T-cell (primary cell): ENCODE results near the gene UQCR10. TPM values are rescaled to one million over a fixed set of nuclear protein-coding genes. Genes with fewer than 3 reads are reported as not detected.

Experiments used
- ATAC-seq, 4 experiments: fragments of 200-7000 bp in 3 of 4; fragments of 150-1000 bp in 1 of 4; cut with Tn5 transposase; replicated peaks in 1 of 4; 1 replicate in 3 of 4; 2 replicates in 1 of 4; pipeline ENCODE4 v1.10.0; 2021; ENCODE audit warnings: moderate library complexity in 3 of 4, mild to moderate bottlenecking in 2 of 4, moderate number of reproducible peaks in 1 of 4
- CTCF ChIA-PET, 2 donors: fragments of 300-600 bp; sonication (Branson Sonifier 250); formaldehyde crosslinking; loops; one replicate each; lab custom pipeline; 2022; ENCODE audit warnings: antibody characterized with exemption in 2 of 2; lab: Charles Lee
- POLR2A ChIA-PET, 2 donors: fragments of 300-600 bp; sonication (Branson Sonifier 250); formaldehyde crosslinking; loops; one replicate each; lab custom pipeline; 2022; ENCODE audit warnings: antibody characterized with exemption in 2 of 2; lab: Charles Lee
- DNase-seq, 35 experiments: peaks; one replicate each; pipeline versions ENCODE4 v3.0.0 to v3.0.0-alpha.2; 2013 to 2023
- H3K27ac ChIP-seq: one replicate; pipeline ENCODE4 v1.5.1; 2013; ENCODE audit warnings: low read length
- H3K27me3 ChIP-seq, 2 experiments: replicated peaks in 1 of 2; 1 replicate in 1 of 2; 2 replicates in 1 of 2; pipeline versions ENCODE4 v1.6.1 to v1.7.0; 2013; ENCODE audit warnings: low read length in 1 of 2, mixed read lengths in 1 of 2; ENCODE audit not compliant: control insufficient read depth in 2 of 2, insufficient read depth in 2 of 2; ENCODE audit errors: extremely low read depth in 1 of 2
- H3K36me3 ChIP-seq, 2 donors: 1 replicate in 1 of 2; 2 replicates in 1 of 2; pipeline versions ENCODE4 v1.6.1 to v1.7.0; 2013; ENCODE audit warnings: low read length in 1 of 2; ENCODE audit not compliant: control insufficient read depth in 2 of 2, insufficient read depth in 1 of 2; ENCODE audit errors: extremely low read depth in 1 of 2
- H3K4me1 ChIP-seq, 2 experiments: 1 replicate in 1 of 2; 2 replicates in 1 of 2; pipeline versions ENCODE4 v1.6.1 to v1.7.0; 2013; ENCODE audit warnings: low read length in 2 of 2, mixed read lengths in 1 of 2; ENCODE audit not compliant: insufficient read depth in 2 of 2, control insufficient read depth in 1 of 2; ENCODE audit errors: extremely low read depth in 1 of 2
- H3K4me3 ChIP-seq, 2 donors: 1 replicate in 1 of 2; 2 replicates in 1 of 2; pipeline versions ENCODE4 v1.5.1 to v1.7.0; 2013; ENCODE audit warnings: mild to moderate bottlenecking in 2 of 2, low read length in 1 of 2, moderate library complexity in 1 of 2; ENCODE audit not compliant: control insufficient read depth in 1 of 2; ENCODE audit errors: extremely low read depth in 1 of 2
- H3K9me3 ChIP-seq: 2 replicates; pipeline ENCODE4 v1.7.0; 2013
- H3K27ac Mint-ChIP-seq, 2 donors: one replicate each; pipeline ENCODE4 v1.8.0; 2020 to 2021; ENCODE audit warnings: mild to moderate bottlenecking in 2 of 2, mixed read lengths in 2 of 2
- H3K27me3 Mint-ChIP-seq, 2 donors: one replicate each; pipeline ENCODE4 v1.8.0; 2021 to 2022; ENCODE audit warnings: mixed read lengths in 2 of 2
- H3K36me3 Mint-ChIP-seq: one replicate; pipeline ENCODE4 v1.8.0; 2021; ENCODE audit warnings: mixed read lengths
- H3K4me1 Mint-ChIP-seq, 3 donors: one replicate each; pipeline ENCODE4 v1.8.0; 2020 to 2022; ENCODE audit warnings: mixed read lengths in 3 of 3, mild to moderate bottlenecking in 1 of 3
- H3K4me3 Mint-ChIP-seq, 3 donors: one replicate each; pipeline ENCODE4 v1.8.0; 2020 to 2022; ENCODE audit warnings: mild to moderate bottlenecking in 3 of 3, mixed read lengths in 3 of 3, moderate library complexity in 3 of 3
- H3K9me3 Mint-ChIP-seq, 3 donors: one replicate each; pipeline ENCODE4 v1.8.0; 2020 to 2022; ENCODE audit warnings: mixed read lengths in 3 of 3
- WGBS: methylation state at CpG from one replicate; pipeline ENCODE4 v1.1.5; 2013; ENCODE audit warnings: missing lambda C conversion rate; ENCODE audit not compliant: insufficient coverage; 5-methylcytosine and 5-hydroxymethylcytosine counted together
- total RNA-seq, 35 experiments: library from RNA in 6 of 35; stranded (reverse) in 6 of 35; fragments of 120-200 nt in 1 of 35; gene quantifications; one replicate each; pipeline versions ENCODE4 v1.2.1 to v1.2.4 and lab custom pipeline; 2013 to 2026

The UQCR10 gene
- total RNA-seq, 5 donors from 2014 or later (not counting 1 experiment from before 2014, with no cell fraction given) = 36.6 to 56.2 (median 48.4) TPM

DNA sequence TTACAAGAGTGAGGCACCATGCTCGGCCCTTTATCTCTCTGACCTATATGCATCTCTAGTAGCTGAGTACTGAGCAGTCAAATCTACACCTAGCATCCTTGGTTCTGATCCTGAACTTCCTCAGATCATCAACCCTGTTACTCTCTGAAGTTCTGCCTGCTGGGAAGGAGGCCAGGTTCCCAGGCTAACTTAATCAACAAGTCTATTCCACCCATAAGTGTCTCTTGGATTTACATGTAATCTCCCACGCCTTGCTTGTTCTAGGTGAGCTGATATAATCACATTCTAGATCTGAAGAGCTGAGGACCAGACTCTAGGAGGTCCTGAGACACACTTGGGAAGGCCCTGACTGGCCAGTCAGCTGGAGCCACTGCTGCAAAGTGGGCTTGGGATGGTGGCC, 25.2 kb upstream of the UQCR10 start:
- H3K4me3 Mint-ChIP-seq = no peak overlapping the region
- H3K4me3 ChIP-seq = no peak overlapping the region
- no peak overlapping the region for H3K27ac Mint-ChIP-seq
- peaks cover 0 to 13% (median 0%) of the 10 kb centered on the region in 3 donors for H3K4me1 Mint-ChIP-seq
- CTCF ChIA-PET = no interaction called here
- DNase-seq = no peak
- POLR2A ChIA-PET = no interaction called here
- H3K9me3 Mint-ChIP-seq = no peaks in the 10 kb centered on the region
- H3K27me3 ChIP-seq = no peaks in the 10 kb centered on the region
- H3K36me3 ChIP-seq = peaks cover 16 to 34% of the 10 kb centered on the region in 2 donors
- H3K27me3 Mint-ChIP-seq = no peaks in the 10 kb centered on the region
- no peaks in the 10 kb centered on the region for H3K9me3 ChIP-seq
- no peaks in the 10 kb centered on the region for H3K4me1 ChIP-seq
- peaks cover 33% of the 10 kb centered on the region for H3K36me3 Mint-ChIP-seq
- 100% methylated on average over 1 of the region's 2 CpGs for WGBS
- no peak overlapping the region for H3K27ac ChIP-seq
- ATAC-seq = no peak

DNA sequence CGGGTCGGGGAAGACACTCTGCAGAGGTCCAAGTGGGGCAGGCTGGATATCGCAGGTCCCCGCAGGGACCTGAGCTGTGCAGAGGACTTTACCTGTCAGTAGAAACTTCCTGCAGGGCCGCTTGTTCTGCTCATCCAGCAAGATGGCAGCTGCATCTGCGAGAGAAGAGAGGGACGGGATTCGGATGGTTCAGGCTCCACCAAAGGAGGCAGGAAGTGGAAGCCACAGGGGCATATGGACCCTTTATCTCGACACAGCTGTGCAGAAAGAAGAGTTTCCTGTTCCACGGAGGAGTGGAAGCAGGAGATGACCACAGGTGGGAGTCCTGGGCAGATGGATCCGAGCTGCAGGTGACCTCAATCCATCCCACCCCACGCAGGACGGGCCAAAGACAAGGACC, 24.8 kb upstream of the UQCR10 start:
- Histone ChIP-seq H3K9me3 (no peaks in the 10 kb centered on the region), H3K36me3 (peaks cover 20 to 38% of the 10 kb centered on the region in 2 donors), H3K27me3 (no peaks in the 10 kb centered on the region), H3K27ac (no peak overlapping the region), H3K4me1 (no peaks in the 10 kb centered on the region), H3K4me3 (no peak overlapping the region)
- DNase-seq (no peak), ATAC-seq (no peak)
- ChIA-PET POLR2A (no interaction called here), CTCF (no interaction called here)
- Mint-ChIP-seq H3K4me1 (peaks cover 0 to 13% (median 0%) of the 10 kb centered on the region in 3 donors), H3K27me3 (no peaks in the 10 kb centered on the region), H3K36me3 (peaks cover 34% of the 10 kb centered on the region), H3K9me3 (no peaks in the 10 kb centered on the region), H3K4me3 (no peak overlapping the region), H3K27ac (no peak overlapping the region)
- 66% methylated on average over 7 of the region's 13 CpGs for WGBS

DNA sequence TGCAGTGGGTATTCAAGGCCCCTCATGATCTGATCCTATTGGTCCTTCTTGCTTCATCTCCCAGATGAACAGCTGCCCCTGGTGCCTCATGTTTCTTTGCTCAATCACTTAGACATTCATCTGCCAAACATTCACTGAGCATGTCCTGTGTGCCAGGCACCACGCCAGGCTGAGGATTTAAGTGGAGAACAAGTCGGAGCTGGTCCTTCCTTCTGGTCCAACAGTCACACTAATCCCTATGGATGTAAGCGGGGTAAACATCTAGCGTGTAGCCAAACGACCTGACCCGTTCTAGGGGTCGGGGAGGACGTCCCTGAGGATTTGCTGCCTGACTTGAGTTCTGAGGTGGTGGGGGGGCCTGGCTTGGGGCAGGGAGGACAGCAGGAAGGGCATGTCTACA, 22.3 kb upstream of the UQCR10 start:
- H3K9me3 ChIP-seq = no peaks in the 10 kb centered on the region
- ChIA-PET CTCF (interaction anchor here in 1 of 2 donors (0.6 kb wide), 1 partner anchor 37 kb away, joined by 3 read pairs; no protein-coding TSS in a partner anchor), POLR2A (no interaction called here)
- peaks cover 22 to 44% of the 10 kb centered on the region in 2 donors for H3K36me3 ChIP-seq
- no peak overlapping the region for H3K27ac ChIP-seq
- no peaks in the 10 kb centered on the region for H3K27me3 ChIP-seq
- Mint-ChIP-seq H3K9me3 (no peaks in the 10 kb centered on the region), H3K36me3 (peaks cover 41% of the 10 kb centered on the region), H3K4me1 (peaks cover 0 to 14% (median 0%) of the 10 kb centered on the region in 3 donors), H3K27ac (no peak overlapping the region), H3K27me3 (no peaks in the 10 kb centered on the region), H3K4me3 (no peak overlapping the region)
- no peak for ATAC-seq
- WGBS = 89% methylated on average over 4 of the region's 8 CpGs
- H3K4me1 ChIP-seq = no peaks in the 10 kb centered on the region
- DNase-seq = no peak
- H3K4me3 ChIP-seq = no peak overlapping the region

DNA sequence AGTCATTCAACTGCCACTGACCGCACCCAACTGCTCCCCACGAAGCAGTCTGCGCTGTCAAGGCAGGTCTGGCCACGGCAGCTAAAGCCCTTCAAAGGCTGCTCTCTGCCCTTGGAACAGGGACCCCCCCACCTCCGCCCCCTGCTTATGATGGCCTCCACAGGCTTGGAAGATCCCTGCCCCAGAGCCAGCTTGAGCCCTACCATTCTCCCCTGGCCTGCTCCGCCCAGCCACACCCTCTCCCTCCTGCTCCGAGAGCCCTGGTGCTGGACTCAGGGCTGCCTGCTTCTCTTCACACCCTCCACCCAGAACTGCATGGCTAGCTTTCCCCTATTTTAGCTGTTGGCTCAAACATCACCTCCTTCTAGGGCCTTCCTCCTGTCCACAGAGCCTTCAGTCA, 19.3 kb upstream of the UQCR10 start:
- WGBS = 93% methylated on average over 7 of the region's 7 CpGs
- Histone ChIP-seq H3K27me3 (no peaks in the 10 kb centered on the region), H3K4me3 (no peak overlapping the region), H3K9me3 (no peaks in the 10 kb centered on the region), H3K4me1 (peaks cover 0 to 17% of the 10 kb centered on the region in 2 experiments), H3K27ac (no peak overlapping the region), H3K36me3 (peaks cover 22 to 31% of the 10 kb centered on the region in 2 donors)
- Mint-ChIP-seq H3K27me3 (no peaks in the 10 kb centered on the region), H3K36me3 (peaks cover 33% of the 10 kb centered on the region), H3K4me3 (no peak overlapping the region), H3K27ac (no peak overlapping the region), H3K9me3 (no peaks in the 10 kb centered on the region), H3K4me1 (peaks cover 18 to 24% (median 20%) of the 10 kb centered on the region in 3 donors)
- no peak for DNase-seq
- ChIA-PET POLR2A (no interaction called here), CTCF (no interaction called here)
- ATAC-seq = no peak

DNA sequence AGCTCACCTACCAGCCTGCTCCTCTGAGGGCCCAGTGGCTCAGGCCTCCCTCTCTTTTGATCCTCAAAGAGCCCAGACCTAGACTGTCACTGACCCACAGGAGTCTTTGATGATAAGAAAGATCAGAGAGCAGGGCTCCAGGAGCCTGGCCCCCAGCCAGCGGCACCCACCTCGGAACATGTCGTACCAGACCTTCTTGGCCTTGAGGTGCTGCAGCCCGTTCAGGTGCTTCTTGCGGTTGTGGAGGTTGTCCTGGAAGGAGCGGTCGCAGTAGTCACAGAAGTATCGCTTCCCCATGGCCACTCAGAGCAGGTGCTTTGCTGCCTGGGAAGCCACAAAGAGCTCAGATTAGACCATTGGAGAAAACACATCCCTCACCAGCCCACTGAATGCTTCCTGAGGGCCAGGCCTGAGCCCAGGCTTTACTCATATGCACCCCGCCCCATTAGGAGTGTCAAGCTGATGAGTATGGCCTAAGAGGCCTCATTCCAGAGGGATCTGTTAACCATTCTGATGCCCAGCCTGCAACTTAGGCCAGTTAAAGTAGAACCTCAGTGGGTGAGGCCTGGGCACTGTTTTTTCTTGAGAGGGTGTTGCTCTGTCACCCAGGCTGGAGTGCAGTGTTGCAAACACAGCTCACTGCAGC, 18.8 kb upstream of the UQCR10 start:
- Histone ChIP-seq H3K27ac (no peak overlapping the region), H3K9me3 (no peaks in the 10 kb centered on the region), H3K4me3 (no peak overlapping the region), H3K27me3 (no peaks in the 10 kb centered on the region), H3K4me1 (peaks cover 0 to 17% of the 10 kb centered on the region in 2 experiments), H3K36me3 (peaks cover 22 to 31% of the 10 kb centered on the region in 2 donors)
- Mint-ChIP-seq H3K27ac (no peak overlapping the region), H3K4me3 (no peak overlapping the region), H3K9me3 (no peaks in the 10 kb centered on the region), H3K36me3 (peaks cover 33% of the 10 kb centered on the region), H3K27me3 (no peaks in the 10 kb centered on the region), H3K4me1 (peaks cover 18 to 20% (median 20%) of the 10 kb centered on the region in 3 donors)
- WGBS = 98% methylated on average over 7 of the region's 9 CpGs
- ATAC-seq (no peak), DNase-seq (no peak)
- ChIA-PET CTCF (no interaction called here), POLR2A (interaction anchor here in 1 of 2 donors (0.5 kb wide), 1 partner anchor 15 kb away, joined by 3 read pairs; no protein-coding TSS in a partner anchor)

DNA sequence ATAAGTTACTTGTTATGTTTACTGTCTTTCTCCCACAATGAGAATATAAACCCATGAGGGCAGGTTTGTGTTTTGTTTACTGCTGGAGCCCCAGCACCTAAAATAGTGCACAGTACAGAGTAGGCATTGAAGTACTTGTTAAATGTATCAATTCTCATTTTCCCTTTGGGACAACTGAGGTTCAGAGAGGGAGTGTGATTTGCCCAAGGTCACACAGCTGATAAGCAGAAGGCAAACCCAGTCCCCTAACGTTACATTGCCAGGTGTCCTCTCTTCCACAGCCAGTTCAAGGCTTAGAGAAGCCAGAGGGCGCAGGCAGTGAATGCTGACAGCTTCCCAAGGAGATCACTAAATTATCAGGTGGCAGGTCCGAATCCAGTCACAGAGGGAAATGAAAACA, 17.1 kb upstream of the UQCR10 start:
- POLR2A ChIA-PET = no interaction called here
- CTCF ChIA-PET = no interaction called here
- peaks cover 0 to 17% of the 10 kb centered on the region in 2 experiments for H3K4me1 ChIP-seq
- H3K36me3 Mint-ChIP-seq = peaks cover 26% of the 10 kb centered on the region
- H3K4me3 ChIP-seq = no peak overlapping the region
- 92% methylated on average over 2 of the region's 3 CpGs for WGBS
- peaks cover 18 to 20% (median 18%) of the 10 kb centered on the region in 3 donors for H3K4me1 Mint-ChIP-seq
- H3K4me3 Mint-ChIP-seq = no peak overlapping the region
- DNase-seq (no peak), ATAC-seq (no peak)
- H3K9me3 ChIP-seq = no peaks in the 10 kb centered on the region
- no peak overlapping the region for H3K27ac Mint-ChIP-seq
- no peaks in the 10 kb centered on the region for H3K9me3 Mint-ChIP-seq
- H3K27ac ChIP-seq = no peak overlapping the region
- no peaks in the 10 kb centered on the region for H3K27me3 ChIP-seq
- peaks cover 18 to 27% of the 10 kb centered on the region in 2 donors for H3K36me3 ChIP-seq
- H3K27me3 Mint-ChIP-seq = no peaks in the 10 kb centered on the region
